GM18909 (cell line): ENCODE results near the gene MAVS.

Experiments
- ATAC-seq: cut with Tn5 transposase; IDR thresholded peaks from one replicate; pipeline ENCODE4 v1.9.1; 2021; ENCODE audit warnings: mild to moderate bottlenecking; ENCODE audit not compliant: unreplicated experiment, poor library complexity

Gene MAVS

DNA sequence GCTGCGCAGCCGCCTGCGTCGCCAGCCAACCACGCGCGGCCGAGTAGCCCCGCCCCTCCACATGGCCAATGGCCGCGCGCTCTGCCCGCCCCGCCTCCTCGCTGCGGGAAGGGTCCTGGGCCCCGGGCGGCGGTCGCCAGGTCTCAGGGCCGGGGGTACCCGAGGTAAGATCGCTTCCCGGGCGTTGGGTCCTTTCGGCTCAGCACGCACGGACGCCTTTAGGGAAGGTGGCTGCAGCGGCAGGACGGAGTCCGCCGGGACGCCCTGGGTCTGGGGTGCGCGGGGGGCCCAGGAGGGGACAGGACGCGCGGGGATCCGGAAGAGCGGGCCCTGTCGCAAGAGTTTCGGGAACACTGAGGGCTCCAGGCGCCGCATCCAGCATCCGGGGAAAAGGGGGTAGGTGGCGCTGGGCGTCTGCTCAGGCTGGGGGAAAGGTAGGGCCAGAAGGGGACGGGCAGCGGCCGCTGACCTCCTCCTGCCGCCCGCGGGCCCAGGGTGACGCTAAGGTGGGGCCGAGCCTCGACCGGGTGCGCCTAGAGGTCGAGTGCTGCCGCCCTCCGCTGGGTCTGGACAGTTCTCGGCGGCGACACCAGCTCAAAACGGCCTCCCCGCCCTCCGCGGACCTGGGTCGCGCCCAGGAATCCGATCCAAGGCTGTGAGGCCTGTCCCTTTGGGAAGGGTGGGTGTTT, at the start of gene MAVS:
MAVS (plus strand) TSS at position 95 of the 689 bp plus-strand sequence. CDS start 7,791 bp downstream, outside the sequence.
- ATAC-seq, result peak; percentile 96

DNA sequence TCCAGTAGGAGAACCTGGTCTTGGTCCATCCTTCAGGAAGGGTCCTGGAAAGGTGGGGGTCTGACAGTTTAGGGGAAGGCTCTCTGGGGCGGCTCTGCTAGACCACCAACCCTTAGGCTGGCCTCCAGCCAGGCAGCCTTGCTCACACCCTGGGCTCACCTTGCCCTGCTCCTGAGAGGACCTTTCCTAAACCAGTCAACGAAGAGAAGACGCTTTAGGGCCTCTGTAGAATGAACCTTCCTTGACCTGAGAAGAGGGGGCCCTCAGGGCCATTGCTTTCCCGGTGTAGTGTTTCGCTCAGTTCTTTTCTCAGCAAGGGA, 49.4 kb upstream of the MAVS start:
- no peak for ATAC-seq

DNA sequence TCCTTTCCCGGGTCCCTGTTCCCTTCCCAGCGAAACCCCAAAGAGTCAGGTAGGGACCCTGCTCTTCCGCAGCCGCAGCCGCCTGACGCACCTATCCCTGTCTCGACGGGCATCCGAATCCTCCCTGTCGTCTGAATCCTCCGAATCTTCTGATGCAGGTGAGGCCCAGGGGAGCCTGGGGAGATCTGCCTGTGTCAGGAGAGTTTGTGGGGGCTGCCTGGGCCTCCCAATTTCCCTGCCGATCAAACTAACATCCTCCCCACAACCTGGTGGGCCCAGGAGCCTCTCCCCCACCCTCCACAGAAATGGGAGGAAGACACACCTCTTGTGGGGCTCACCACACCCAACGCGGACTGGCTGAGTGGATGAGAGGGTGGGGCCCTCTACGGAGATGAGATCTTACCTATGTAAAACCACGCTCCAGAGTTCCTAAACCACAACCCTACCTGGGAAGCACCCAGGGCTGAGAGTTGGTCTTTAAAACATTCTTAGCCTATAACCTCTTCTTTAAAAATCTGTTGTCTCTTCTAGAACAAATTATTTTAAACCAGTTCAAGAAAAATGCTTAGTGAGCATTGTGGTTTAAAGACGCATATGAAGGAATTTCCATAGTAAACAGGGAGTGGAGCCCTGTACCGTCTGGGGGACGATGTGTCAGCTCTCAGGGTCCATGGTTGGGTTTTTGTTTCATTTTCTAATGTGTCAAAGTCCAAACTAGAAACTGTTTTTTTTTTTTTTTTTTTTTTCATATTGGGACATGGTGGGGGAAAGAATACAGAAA, 48.9 kb upstream of the MAVS start:
- ATAC-seq, result no peak

DNA sequence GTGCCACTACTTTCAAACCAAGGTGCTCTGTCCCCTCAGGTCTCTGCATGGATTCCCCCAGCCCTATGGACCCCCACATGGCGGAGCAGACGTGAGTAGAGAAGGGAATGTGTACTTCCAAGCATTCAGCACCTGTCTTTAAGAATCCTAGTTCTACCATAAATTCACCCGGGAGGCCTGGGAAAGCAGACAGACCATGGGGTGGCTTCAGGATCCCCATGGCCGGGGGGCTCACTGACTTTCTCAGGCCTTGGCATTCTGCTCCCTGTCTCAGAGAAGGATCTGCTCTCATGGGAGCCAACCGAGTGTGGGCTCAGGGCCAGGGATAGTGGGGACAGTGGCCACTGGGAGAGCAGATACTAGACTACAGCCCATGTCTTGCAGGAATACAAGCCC, 48.3 kb upstream of the MAVS start:
- no peak for ATAC-seq

DNA sequence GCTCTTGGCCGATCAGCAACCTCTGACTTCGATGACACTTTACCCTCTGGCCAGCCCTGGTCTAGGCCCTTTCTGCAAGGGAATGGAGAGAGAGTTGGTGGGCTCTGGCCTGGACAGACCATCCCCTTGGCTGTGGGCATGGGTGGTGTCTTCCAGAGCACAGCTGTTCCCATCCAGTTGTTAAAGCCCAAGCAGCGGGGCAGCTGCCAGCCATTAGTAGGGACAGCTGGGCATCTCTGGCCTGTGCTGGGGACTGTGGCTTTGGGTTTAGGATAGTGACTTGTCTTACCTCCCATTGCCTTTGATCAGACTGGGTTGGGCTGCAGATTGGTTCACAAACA, 47.8 kb upstream of the MAVS start:
- ATAC-seq, result no peak

DNA sequence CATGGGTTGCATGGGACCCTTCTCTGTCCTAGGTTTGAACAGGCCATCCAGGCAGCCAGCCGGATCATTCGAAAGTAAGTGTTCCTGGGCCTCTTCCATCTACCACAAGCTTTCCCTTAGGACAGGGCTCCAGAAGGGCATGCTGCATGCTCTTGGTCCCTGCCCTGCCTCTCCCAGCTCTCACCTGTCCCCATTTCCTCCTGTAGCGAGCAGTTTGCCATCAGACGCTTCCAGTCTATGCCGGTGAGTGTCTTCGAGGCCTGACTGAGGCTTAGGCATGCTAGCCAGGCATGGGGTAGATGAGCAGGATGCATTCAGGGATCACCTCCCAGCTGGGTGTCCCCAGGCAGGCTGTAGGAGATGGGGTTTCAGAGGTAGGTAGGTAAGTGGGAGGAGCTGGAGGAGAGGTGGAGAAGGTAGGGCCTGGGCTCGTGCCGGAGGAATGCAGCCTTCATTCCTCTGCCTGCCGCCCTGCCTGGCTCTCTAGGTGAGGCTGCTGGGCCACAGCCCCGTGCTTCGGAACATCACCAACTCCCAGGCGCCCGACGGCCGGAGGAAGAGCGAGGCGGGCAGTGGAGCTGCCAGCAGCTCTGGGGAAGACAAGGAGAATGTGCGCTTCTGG, 46.3 kb upstream of the MAVS start:
- no peak for ATAC-seq

DNA sequence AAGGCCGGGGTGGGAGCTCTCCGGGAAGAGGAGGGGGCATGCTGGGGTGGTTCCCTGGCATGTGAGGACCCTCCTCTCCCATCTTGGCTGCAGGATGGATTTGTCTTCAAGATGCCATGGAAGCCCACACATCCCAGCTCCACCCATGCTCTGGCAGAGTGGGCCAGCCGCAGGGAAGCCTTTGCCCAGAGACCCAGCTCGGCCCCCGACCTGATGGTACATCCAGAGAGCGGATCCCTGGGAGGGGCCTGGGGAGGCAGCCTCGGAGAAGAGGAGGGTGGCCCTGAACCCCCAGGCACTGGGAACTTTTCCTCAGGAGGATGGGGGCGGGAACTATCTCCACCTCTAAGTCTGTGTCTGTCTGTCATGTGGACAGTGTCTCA, 45.8 kb upstream of the MAVS start:
- no peak for ATAC-seq

DNA sequence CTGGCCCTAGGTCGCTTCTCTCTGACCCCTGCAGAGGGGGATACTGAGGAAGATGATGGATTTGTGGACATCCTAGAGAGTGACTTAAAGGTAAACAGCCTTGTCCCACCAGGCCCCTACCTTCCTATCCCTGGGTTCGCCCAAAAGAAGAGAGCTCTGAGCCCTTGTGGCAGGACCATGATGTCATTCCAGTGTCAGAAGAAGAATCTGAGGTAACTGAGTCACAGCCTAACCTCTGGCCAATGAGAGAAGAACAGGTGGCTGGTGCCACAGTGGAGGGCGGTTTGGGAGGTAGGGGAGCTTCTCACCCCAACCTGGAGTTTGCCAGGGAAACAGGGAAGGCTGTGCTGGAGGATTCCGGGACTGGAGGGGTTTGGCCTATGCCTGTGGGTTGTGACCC, 45.3 kb upstream of the MAVS start:
- no peak for ATAC-seq

DNA sequence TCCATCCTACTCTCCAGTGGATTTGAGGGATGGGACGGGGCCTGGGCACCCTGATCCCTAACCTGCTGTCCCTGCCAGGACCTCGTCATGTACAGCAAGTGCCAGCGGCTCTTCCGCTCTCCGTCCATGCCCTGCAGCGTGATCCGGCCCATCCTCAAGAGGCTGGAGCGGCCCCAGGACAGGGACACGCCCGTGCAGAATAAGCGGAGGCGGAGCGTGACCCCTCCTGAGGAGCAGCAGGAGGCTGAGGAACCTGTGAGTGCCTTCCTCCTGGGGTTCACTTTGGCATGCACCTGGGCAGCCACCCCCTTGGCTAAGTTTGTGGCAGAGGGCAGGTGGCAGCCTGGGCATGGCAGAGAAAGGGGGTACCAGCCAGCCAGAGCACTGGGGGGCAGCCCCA, 44.8 kb upstream of the MAVS start:
- no peak for ATAC-seq

DNA sequence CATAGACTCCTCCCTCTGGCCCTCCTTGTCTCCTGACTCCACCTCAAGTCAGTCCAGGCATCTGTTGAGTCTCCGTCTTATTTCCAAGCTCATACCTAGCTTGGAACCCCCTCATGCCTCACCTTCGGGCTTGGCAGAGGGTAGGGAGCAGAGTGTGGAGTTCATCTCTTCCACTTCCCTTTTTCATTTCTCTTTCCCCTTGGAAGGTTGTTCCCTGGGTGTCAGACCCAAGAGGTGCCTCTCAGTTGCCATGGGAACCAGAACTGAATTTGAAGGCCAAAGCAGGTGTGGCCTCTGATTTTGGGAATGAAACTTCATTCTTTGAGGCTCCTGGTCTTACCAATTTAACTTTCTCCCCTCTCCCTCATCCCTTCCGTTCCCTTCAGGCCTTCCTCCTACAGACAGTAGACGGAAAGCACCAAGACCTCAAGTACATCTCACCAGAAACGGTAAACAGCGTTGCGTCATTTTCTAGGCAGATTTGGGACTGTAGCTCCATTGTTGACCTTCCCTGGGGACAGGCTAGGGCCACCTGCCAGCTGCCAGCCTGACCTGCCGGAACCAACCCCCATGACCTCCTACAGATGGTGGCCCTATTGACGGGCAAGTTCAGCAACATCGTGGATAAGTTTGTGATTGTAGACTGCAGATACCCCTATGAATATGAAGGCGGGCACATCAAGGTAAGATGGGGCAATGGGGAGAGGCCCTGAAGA, 44.0 kb upstream of the MAVS start:
- no peak for ATAC-seq

DNA sequence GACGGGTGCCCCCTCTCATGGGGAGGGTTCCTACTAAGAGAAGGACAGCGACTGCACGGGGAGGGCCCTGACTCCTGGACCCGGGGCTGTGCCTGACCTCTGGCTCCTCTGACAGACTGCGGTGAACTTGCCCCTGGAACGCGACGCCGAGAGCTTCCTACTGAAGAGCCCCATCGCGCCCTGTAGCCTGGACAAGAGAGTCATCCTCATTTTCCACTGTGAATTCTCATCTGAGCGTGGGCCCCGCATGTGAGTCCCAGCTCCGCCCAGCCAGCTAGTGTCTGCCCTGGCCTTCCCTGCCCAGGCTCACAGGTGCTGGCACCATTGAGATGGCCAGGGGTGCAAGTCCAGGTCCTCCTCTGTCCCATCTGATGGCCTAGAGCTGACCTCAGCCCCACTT, 43.3 kb upstream of the MAVS start:
- no peak for ATAC-seq

DNA sequence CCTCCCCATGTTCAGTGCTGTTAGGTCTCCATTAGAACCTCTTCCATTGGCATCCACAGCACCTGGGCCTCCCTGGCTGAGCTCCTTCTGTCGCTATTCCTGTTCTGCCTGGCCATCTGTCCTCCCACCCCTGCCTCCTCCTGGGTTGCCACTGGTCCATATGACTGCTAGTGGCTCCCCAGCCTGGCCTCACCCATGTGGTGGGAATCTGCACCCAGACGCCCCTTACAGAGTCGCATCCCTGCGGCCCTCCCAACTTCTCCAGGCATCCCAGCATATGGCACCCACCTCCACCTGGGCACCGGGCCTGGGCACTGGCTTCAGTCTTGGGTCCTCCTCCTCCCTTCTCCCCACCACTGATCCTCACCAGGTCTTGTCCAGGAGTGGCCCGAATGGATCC, 42.8 kb upstream of the MAVS start:
- ATAC-seq, result no peak

DNA sequence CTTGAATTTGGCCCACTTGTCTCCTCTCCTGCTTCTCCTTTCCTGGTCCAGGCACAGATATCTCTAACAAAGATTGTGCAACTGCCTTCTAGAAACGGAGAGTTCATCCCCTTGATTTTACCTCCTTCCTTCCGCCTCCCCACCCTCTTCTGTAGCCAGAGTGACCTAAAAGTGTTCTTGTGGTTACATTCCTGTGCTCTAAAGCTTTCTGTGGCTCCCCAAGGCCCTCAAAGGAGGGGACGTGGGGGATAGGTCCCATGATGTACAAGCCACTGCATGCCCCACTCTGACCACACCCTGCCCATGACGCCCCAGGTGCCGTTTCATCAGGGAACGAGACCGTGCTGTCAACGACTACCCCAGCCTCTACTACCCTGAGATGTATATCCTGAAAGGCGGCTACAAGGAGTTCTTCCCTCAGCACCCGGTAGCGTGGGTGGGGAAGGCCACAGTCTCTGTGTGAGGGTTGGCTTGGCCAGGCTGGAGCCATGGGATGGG, 42.3 kb upstream of the MAVS start:
- no peak for ATAC-seq

DNA sequence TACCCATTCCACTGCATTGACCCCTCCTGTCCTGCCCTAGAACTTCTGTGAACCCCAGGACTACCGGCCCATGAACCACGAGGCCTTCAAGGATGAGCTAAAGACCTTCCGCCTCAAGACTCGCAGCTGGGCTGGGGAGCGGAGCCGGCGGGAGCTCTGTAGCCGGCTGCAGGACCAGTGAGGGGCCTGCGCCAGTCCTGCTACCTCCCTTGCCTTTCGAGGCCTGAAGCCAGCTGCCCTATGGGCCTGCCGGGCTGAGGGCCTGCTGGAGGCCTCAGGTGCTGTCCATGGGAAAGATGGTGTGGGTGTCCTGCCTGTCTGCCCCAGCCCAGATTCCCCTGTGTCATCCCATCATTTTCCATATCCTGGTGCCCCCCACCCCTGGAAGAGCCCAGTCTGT, 41.9 kb upstream of the MAVS start:
- no peak for ATAC-seq

DNA sequence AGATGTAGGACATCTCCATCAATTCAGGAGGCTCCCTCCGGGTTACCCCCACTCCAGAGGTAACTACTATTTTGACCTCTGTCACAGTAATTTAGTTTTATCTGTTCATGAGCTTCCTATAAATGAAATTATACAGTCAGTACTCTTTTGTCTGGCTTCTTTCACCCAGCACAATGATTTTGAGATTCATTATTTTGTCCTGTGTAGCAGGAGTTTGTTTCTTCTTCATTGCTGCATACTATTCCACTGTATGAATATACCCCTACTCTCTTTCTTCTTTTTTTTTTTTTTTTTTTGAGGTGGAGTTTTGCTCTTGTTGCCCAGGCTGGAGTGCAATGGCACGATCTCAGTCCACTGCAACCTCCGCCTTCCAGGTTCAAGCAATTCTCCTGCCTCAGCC, 38.1 kb upstream of the MAVS start:
- ATAC-seq, result no peak

DNA sequence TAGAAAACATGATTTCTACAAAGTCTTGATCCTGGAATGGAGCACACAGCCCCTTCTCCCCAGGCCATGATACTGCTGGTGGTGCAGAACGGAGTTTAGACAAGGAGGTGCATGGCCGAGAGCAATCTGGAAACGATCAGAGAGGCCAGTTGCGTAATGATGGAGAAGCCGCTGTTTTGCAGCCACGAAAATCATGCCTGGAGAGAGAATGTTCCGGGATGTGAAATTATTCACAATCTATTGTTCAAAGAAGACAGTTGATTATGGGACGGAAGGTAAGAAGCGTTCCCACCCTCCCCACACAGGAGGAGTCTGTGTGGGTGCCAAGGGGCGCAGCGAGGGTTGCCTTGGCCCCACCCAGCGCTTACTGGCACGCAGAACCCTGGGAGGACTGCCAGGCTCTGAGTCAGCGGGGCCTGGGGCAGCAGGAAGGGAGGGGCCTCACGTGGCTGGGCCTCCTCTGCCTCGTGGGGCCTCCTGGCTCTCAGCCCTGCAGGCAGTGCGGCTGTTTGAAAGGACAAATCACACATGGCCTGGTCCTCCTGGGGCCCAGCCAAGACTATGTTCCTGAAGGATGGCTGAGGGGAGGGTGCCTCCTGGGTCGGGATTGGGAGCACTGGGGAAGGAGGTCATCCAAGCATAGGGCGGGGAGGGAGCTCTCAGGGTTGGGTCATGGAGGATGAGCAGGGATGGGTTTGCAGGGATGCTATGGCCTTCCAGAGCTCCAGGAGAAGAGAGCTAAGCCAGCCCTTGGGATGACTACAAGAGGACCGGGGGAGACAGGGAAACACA, 35.0 kb upstream of the MAVS start:
- ATAC-seq, result no peak

DNA sequence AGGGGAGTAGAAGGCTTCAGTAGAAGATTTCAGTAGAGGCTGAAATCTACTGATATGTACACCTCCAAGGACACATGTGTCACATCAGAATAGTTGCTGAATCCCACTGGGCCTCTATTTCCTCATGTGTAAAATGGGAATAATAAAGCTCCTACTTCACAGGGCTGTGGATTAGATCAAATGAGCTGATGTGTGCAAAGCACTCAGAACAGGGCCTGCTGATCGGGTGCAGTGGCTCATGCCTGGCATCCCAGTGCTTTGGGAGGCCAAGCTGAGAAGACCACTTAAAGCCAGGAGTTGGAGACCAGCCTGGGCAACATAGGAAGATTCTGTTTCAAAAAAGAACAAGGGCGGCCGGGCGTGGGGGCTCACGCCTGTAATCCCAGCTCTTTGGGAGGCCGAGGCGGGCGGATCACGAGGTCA, 34.4 kb upstream of the MAVS start:
- ATAC-seq, result no peak

DNA sequence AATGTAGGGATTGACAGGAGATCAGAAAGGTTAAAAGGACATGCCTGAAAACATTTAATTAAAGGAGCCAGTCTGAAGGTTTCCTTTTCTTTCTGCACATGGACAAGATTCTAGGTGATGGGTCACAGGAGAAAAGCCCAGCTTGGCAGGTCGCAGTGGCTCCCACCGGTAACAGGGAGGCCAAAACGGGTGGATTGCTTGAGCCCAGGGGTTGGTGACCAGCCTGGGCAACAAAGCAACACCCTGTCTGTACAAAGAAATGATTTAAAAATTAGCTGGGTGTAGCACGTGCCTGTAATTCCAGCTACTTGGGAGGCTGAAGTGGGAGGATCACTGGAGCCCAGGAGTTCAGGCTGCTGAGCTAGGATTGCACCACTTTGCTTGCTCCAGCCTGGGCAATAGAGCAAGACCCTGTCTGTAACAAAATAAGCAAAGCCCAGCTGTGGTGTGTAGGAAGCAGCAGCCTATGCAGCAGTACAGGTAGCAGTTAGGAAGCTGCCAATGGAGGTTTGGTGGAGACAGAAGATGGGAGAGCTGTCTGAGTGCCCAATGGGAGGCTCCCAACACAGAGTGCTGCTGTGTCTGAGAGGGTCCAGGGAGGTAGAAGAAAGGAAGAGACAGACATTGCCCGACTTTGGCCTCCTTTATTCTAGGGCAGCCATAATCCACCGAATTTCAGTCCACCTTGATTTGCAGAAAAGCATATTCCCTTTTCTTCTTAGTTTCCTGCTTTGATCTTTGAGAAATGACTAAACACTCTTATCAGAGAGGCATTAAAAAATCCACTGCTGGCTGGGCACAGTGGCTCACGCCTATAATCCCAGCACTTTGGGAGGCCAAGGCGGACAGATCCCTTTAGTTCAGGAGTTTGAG, 33.4 kb upstream of the MAVS start:
- ATAC-seq, result no peak

DNA sequence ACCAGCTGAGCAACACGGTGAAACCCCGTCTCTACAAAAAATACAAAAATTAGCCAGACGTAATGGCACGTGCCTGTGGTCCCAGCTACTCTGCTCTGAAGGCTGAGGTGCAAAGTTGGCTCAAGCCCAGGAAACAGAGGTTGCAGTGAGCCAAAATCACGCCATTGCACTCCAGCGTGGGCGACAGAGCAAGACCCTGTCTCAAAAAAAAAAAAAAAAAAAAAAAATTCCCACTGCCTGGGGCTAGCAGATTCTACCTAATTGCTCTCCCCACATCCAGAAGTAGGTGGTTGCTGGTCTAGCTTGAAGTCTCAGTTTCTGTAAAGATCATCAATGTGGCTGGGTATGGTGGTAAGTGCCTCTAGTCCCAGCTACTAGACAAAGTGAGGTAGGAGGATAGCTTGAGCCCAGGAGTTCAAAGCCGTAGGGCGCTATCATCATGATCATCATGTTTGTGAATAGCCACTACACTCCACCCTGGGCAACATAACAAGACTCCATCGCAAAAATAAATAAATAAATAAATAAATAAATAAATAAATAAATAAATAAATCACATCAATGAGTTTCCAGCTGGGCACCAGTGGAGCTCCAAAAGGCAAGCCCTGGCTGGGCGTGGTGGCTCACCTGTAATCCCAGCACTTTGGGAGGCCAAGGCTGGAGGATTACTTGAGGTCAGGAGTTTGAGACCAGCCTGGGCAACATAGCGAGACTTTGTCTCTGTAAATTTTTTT, 32.6 kb upstream of the MAVS start:
- ATAC-seq, result no peak
